Limb (tissue), 2 donors: ENCODE results near the gene RAB6D.
"Not testable (repeated sequence)": the region's sequence is repeated elsewhere in the genome, so short reads cannot be mapped to it uniquely, and the experiment has no call there.

Source experiments
- DNase-seq, 2 donors: peaks; one replicate each; pipeline ENCODE4 v3.0.0-alpha.2; 2016; ENCODE audit errors: extremely low spot score in 2 of 2

Gene RAB6D

DNA sequence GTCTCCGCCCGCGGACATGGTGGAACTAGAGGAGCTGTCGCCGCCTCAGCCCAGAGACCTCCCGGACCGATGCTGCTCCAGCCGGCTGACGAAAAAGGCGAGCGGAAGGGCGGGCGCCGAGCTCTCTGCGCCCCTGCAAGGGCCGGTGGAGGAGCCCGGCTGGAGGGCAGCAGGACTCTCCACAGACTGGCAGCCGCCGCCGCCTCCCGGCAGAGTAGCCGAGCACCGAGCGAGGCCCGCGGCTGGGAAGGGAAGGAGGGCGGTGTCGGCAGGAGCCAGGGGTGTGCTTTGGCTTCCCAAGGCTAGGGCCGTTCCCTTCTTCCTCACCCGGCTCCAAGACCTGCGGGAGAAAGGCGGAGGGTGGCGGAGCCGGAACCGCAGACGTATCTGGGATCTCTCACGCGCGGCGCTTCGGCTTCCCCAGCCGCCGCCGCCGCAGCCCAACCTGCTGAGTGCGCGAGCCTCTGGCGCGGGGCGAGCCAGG is at the start of gene RAB6D:
Gene RAB6D, minus strand, starts transcription at position 466 of the 484 bp plus-strand sequence. Its CDS starts 448 bp downstream, at position 18.
- DNase-seq, result peak in 1 of 2 donors; percentile 60

- DNase-seq, result peak in 1 of 2 donors; percentile 53
Observed at GRCh38 chr2:131413148-131413747, 49.3 kb upstream of the RAB6D start.

- DNase-seq, result no peak
Observed at GRCh38 chr2:131410173-131410572, 46.2 kb upstream of the RAB6D start.

DNA sequence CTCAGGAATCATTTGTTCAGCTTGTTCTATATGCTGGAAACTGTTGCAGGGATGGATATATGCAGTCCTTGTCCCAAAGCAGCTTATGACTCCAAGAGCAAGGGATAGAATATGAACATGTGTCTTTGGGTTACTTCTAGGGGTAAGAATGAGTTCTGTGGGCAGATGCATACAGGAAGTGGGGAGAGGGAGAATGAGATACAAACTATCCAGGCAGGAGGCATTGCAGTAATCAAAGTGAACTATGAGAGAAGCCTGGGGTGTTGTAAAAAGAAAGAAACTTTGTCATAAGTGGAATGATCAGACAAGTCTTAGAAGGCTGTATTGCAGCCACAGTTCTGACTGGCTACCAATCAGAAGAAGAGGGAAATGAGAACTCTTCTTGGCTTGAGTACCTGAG is 44.8 kb upstream of the RAB6D start:
- DNase-seq, result no peak

GRCh38 chr2:131408207-131408606 is 44.2 kb upstream of the RAB6D start:
- no peak for DNase-seq

DNA sequence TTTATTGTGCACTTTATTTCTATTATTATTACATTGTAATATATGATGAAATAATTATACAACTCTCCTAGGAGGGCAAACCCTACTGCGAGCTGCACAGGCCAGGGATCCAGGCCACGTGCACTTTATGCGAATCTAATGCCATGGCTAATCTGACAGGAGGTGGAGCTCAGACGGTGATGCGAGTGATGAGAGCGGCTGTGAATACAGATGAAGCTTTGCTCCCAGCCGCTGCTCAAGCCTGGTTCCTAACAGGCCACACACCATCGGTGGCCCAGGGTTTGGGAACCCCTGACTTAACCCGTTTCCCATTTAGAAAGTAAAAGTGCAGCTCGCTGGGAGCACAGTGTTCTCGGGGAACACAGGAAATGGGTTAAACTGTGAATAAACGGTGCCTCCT is 40.8 kb upstream of the RAB6D start:
- DNase-seq, result no peak

DNA sequence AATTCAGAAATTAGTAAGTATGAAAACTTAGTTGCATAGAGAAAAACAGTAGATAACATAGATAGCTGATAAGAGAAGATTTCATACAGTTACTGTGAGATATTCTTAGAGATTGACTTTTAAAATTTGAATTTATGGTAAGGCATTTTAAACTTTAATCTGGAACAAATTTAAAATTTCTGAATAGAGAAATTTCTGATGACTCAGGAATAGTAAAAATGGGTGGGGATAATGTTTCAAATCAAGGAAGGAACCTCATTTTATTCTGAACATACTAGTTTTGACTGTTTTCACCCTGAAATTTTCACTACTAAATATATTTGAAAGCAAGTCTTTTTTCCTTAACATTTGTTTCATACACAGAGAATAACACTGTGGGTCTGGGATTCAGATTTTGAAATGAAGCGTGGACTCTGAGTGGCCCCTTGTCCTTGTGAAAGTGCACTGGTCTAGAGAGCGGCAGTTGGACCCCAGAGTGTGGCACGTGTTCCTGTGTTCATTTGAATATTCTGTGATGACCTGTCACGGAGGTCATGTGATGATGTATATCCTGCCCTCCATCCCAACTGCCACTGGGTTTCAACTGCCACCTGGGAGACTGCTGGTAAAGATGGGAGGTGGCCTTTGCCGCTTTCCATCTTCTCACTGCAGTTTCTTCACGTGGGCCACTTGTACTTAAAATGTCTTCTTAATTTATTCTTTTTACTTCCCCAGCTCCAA is 38.5 kb upstream of the RAB6D start:
- no peak for DNase-seq

DNA sequence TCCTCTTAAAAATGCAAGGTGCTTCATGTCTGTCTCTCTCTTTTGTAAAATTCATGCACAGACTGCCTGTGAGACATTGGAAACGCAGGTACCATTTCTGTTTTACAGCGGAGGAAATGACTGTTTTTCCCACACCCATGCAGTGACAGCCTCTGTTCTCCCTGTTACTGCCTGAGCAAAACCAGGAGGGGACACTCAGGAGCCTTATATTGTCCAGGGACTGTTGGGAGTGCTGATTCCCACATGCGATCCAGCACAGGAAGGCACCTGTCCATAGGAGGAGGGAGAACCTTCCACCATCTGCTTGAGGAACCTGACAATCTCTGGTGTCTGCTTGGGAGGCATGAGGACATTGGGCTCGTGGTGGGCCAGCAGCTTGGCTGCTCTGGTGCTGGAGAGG is 36.9 kb upstream of the RAB6D start:
- no peak for DNase-seq

DNA sequence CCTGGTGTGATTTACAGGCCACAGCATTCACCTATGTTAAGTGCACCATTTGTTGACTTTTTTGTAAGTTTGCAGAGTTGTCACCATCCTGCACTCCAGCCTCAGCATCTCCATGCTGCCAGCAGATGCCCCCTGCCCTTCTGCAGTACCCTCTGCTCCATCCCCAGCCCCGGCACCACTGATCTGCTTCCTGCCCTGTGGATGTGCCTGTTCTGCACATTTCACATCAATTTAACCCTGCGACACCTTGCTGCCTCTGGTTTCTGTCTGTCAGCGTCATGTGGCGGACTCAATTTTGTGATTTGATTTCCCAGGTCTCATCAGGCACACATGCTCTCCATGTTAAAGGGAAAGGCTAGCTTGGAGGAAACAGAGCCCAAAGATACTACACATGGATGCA is 36.5 kb upstream of the RAB6D start:
- not testable (repeated sequence) for DNase-seq

DNA sequence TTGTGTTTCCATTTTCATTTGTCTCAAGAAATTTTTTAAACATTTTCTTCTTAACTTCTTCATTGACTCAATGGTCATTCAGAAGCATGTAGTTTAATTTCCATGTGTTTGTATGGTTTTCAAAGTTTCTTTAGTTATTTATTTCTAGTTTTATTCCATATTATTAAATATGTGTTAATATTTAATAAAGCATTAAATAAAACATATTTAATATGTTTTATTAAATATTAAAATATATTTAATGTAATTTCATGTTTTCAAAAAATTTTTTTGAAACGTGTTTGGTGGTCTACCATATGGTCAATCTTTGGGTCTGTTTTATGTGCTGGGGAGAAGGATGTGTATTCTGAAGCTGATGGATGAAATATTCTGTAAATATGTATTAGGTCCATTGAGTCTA is 32.2 kb upstream of the RAB6D start:
- DNase-seq, result not testable (repeated sequence)

- not testable (repeated sequence) for DNase-seq
Observed at GRCh38 chr2:131395024-131395645, 31.2 kb upstream of the RAB6D start.

DNA sequence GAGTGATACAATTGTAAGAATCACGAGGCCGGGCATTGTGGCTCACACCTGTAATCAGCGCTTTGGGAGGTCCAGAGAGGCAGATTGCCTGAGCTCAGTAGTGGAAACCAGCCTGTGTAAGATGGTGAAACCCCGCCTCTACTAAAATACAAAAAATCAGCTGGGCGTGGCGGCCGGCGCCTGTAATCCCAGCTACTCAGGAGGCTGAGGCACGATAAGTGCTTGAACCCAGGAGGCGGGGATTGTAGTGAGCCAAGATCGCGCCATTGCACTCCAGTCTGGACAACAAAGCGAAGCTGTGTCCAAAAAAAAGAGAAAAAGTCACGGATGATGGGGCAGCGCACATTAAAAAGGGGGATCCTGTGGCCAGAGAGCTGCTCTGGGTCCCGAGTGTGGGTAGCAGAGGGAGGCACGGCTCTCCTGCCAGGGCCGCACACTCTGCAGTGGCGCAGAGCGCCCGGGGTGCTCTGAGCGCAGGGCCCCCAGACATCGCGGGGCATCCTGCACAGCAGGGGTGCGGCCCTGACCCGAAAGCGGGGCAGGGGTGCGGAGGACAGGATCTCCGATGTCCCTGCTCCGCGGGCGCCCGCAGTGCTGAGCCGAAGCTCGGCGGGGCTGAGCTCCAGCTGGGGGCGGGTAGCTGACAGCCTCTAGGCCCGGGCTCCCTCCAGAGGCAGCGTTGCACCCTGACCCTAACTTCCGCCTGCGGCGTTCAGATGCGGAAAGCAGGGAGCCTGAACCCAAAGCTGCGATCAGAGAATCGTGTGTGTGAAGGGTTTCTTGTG is 30.4 kb upstream of the RAB6D start:
- DNase-seq, result peak in 1 of 2 donors; percentile 50

DNA sequence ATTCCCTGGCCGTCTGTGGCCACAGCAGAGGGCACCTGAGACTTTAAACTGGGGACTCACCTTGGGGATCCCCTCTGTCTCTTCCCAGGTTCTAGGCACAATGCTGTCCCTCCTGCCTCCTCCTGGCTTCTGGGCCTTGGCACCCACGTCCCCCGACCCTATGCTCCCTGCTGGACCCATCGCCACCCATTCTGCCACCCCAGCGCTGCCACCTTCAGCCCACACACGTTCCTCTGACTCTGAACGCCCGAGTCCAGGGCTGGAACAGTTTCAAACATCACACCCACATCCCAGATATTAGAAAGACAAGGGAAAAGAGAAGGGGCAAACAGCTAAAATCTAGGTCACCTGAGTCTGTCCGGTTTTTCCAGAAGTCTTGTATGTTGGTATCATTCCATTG is 28.0 kb upstream of the RAB6D start:
- DNase-seq, result not testable (repeated sequence)

- DNase-seq, result not testable (repeated sequence)
Observed at GRCh38 chr2:131391471-131391870, 27.5 kb upstream of the RAB6D start.

- DNase-seq, result not testable (repeated sequence)
Observed at GRCh38 chr2:131390495-131391130, 26.6 kb upstream of the RAB6D start.

DNA sequence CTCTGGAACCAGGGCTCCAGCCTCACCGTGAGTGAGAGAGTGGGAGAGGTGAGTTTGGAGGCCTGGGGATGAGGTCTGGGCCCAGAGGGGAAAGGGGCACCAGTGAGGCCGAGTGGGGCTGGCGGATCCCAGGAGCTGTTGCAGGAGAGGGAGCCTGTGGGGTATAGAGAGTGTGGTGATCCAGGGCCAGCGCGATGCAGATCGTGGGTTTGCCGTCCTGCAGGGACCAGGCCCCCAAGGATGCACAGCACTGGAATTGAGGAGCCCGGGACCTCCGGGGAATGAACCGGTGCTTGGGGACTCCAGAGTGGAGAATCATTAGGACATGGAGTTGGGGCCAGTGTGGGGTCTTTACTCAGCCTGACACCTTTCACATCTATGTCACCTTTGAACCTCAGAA is 25.7 kb upstream of the RAB6D start:
- DNase-seq, result no peak

- DNase-seq, result not testable (repeated sequence)
Observed at GRCh38 chr2:131388834-131389233, 24.9 kb upstream of the RAB6D start.

GRCh38 chr2:131373111-131373510 is 9.1 kb upstream of the RAB6D start:
- DNase-seq, result not testable (repeated sequence)

DNA sequence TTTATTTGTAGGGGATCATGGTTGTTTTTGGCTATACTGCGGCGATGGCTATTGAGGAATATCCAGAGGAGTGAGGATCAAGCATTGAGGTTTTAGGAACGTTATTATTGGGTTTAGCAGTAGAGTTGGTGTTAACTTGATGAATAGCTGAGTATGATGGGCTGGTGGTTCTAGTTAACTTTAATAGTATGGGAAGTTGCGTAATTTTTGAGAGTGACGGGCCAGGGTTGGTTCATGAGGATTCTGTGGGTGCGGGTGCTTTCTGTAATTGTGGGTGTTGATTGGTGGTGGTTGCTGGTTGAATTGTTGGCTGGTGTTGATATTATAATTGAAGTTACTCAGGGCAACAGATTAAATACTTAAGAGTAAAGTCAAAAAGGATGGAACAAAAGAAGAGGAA is 6.0 kb upstream of the RAB6D start:
- no peak for DNase-seq

- DNase-seq, result not testable (repeated sequence)
Observed at GRCh38 chr2:131368493-131369066, 4.6 kb upstream of the RAB6D start.

DNA sequence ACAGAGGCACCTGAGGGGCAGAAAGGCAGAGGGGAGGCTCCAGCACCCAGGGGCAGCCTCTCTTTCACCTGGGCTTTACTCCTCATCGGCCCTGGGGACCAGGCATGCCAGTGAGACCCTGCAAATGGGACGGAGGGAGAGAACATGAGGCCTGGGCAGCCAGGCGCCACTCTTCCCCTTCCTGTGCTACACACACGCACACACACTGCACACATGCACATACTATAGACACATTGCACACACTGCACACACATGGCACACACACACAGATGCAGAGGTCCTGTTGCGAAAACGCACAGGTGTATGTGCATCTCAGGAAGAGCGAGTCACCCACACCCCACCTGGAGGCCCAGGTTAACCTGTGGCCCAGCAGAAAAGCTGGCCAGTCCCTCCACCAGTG is 3.4 kb upstream of the RAB6D start:
- no peak for DNase-seq
